WTC11 (cell line): ENCODE measurements around the gene BTBD8. TPM values are rescaled to one million over a fixed set of nuclear protein-coding genes. Genes with fewer than 3 reads are reported as not detected.

Experiments used
- ATAC-seq: fragments of 200-7000 bp; cut with Tn5 transposase; 2 replicates; pipeline ENCODE4 v1.10.0; 2021; ENCODE audit warnings: mild to moderate bottlenecking, moderate library complexity
- CTCF ChIA-PET: fragments of 300-600 bp; sonication (Branson Sonifier 250); formaldehyde crosslinking; loops from one replicate; lab custom pipeline; 2021; ENCODE audit warnings: antibody characterized with exemption; lab: Charles Lee
- POLR2A ChIA-PET: fragments of 350-600 bp; sonication (Branson Sonifier 250); formaldehyde crosslinking; loops from one replicate; lab custom pipeline; 2021; ENCODE audit warnings: antibody characterized with exemption; lab: Charles Lee
- DNase-seq: peaks from one replicate; pipeline ENCODE4 v3.0.0; 2021; ENCODE audit warnings: low spot score
- H3K27ac Mint-ChIP-seq: 2 replicates; pipeline ENCODE4 v1.8.0; 2021; ENCODE audit warnings: mixed read lengths
- H3K27me3 Mint-ChIP-seq: 2 replicates; pipeline ENCODE4 v1.8.0; 2021; ENCODE audit warnings: low read depth, mild to moderate bottlenecking, moderate library complexity, mixed read lengths
- H3K36me3 Mint-ChIP-seq: 2 replicates; pipeline ENCODE4 v1.8.0; 2021; ENCODE audit warnings: mixed read lengths
- H3K4me1 Mint-ChIP-seq: 2 replicates; pipeline ENCODE4 v1.8.0; 2022; ENCODE audit warnings: mixed read lengths
- H3K4me3 Mint-ChIP-seq: 2 replicates; pipeline ENCODE4 v1.8.0; 2021; ENCODE audit warnings: mild to moderate bottlenecking, moderate library complexity, mixed read lengths
- H3K9me3 Mint-ChIP-seq: 2 replicates; pipeline ENCODE4 v1.8.0; 2021; ENCODE audit warnings: mixed read lengths
- HMGA2 ChIP-seq: fragments of 250-450 bp; sonication (Bioruptor Pico); IDR thresholded peaks from 2 replicates; pipeline ENCODE4 v1.4.0; 2021; ENCODE audit warnings: mild to moderate bottlenecking, moderate library complexity
- IRF2 ChIP-seq: sonication (generic); formaldehyde crosslinking; IDR thresholded peaks from 2 replicates; pipeline ENCODE4 v1.8.0; 2022; ENCODE audit warnings: low read depth, missing genetic modification reagents, borderline replicate concordance
- JAZF1 ChIP-seq: fragments of 250-450 bp; sonication (Bioruptor Pico); IDR thresholded peaks from 2 replicates; pipeline ENCODE4 v1.9.0; 2021; ENCODE audit warnings: moderate library complexity, mild to moderate bottlenecking, inconsistent platforms
- NFATC4 ChIP-seq: fragments of 250-450 bp; sonication (Bioruptor Pico); IDR thresholded peaks from 2 replicates; pipeline ENCODE4 v1.9.0; 2021; ENCODE audit warnings: mild to moderate bottlenecking
- NR1H2 ChIP-seq: sonication (generic); formaldehyde crosslinking; IDR thresholded peaks from 2 replicates; pipeline ENCODE4 v1.9.0; 2021; ENCODE audit warnings: mild to moderate bottlenecking, moderate library complexity, missing genetic modification reagents
- NR3C1 ChIP-seq: sonication (generic); formaldehyde crosslinking; conservative IDR thresholded peaks from 2 replicates; pipeline ENCODE4 v1.8.1; 2023; ENCODE audit warnings: low read depth, mild to moderate bottlenecking, missing genetic modification reagents
- SMAD3 ChIP-seq: sonication (generic); formaldehyde crosslinking; IDR thresholded peaks from 2 replicates; pipeline ENCODE4 v1.8.0; 2022; ENCODE audit warnings: missing genetic modification reagents, mild to moderate bottlenecking, borderline replicate concordance
- SMAD4 ChIP-seq: sonication (generic); formaldehyde crosslinking; IDR thresholded peaks from 2 replicates; pipeline ENCODE4 v1.8.0; 2022; ENCODE audit warnings: mild to moderate bottlenecking, missing genetic modification reagents
- TEAD4 ChIP-seq: sonication (generic); formaldehyde crosslinking; IDR thresholded peaks from 2 replicates; pipeline ENCODE4 v1.8.0; 2022; ENCODE audit warnings: mild to moderate bottlenecking, missing genetic modification reagents
- TP53 ChIP-seq: sonication (generic); formaldehyde crosslinking; IDR thresholded peaks from 2 replicates; pipeline ENCODE4 v1.8.1; 2023; ENCODE audit warnings: mild to moderate bottlenecking, missing genetic modification reagents
- ZBTB21 ChIP-seq: sonication (generic); formaldehyde crosslinking; IDR thresholded peaks from 2 replicates; pipeline ENCODE4 v1.8.1; 2023; ENCODE audit warnings: mild to moderate bottlenecking, missing genetic modification reagents, borderline replicate concordance
- ZNF138 ChIP-seq: sonication (generic); formaldehyde crosslinking; conservative IDR thresholded peaks from 2 replicates; pipeline ENCODE4 v1.8.1; 2022; ENCODE audit warnings: mild to moderate bottlenecking, moderate library complexity, missing genetic modification reagents
- ZNF416 ChIP-seq: fragments of 250-450 bp; sonication (Bioruptor Pico); IDR thresholded peaks from 2 replicates; pipeline ENCODE4 v1.9.0; 2021; ENCODE audit warnings: mild to moderate bottlenecking, inconsistent platforms
- ZNF423 ChIP-seq: fragments of 250-450 bp; sonication (Bioruptor Pico); IDR thresholded peaks from 2 replicates; pipeline ENCODE4 v2.1.2; 2022; ENCODE audit warnings: mild to moderate bottlenecking, moderate library complexity
- ZNF671 ChIP-seq: fragments of 250-450 bp; sonication (Bioruptor Pico); IDR thresholded peaks from 2 replicates; pipeline ENCODE4 v1.8.0; 2021; ENCODE audit warnings: mild to moderate bottlenecking
- total RNA-seq: library from RNA; stranded (reverse); gene quantifications from 3 replicates; pipeline ENCODE4 v1.2.3, GENCODE V29; 2021
- TF ChIP-seq, protein P1 (sequence below): sonication (generic); formaldehyde crosslinking; IDR thresholded peaks from 2 replicates; pipeline ENCODE4 v1.8.0; 2022; ENCODE audit warnings: mild to moderate bottlenecking, missing genetic modification reagents
- TF ChIP-seq, protein P2 (sequence below): sonication (generic); formaldehyde crosslinking; conservative IDR thresholded peaks from 2 replicates; pipeline ENCODE4 v1.8.1; 2022; ENCODE audit warnings: mild to moderate bottlenecking, missing genetic modification reagents
- TF ChIP-seq, protein P3 (sequence below): sonication (generic); formaldehyde crosslinking; IDR thresholded peaks from 2 replicates; pipeline ENCODE4 v1.8.0; 2022; ENCODE audit warnings: missing genetic modification reagents
- TF ChIP-seq, protein P4 (sequence below): sonication (generic); formaldehyde crosslinking; IDR thresholded peaks from 2 replicates; pipeline ENCODE4 v1.8.1; 2023; ENCODE audit warnings: mild to moderate bottlenecking, missing genetic modification reagents, moderate library complexity
- TF ChIP-seq, protein P5 (sequence below): fragments of 200-600 bp; IDR thresholded peaks from 2 replicates; pipeline ENCODE4 v1.8.0; 2022; ENCODE audit warnings: antibody characterized with exemption
- TF ChIP-seq, protein P6 (sequence below): sonication (generic); formaldehyde crosslinking; IDR thresholded peaks from 2 replicates; pipeline ENCODE4 v1.8.1; 2023; ENCODE audit warnings: mild to moderate bottlenecking, moderate library complexity, missing genetic modification reagents
- TF ChIP-seq, protein P7 (sequence below): fragments of 250-450 bp; sonication (Bioruptor Pico); conservative IDR thresholded peaks from 2 replicates; pipeline ENCODE4 v1.9.0; 2021; ENCODE audit warnings: mild to moderate bottlenecking
- TF ChIP-seq, protein P8 (sequence below): fragments of 250-450 bp; sonication (Bioruptor Pico); IDR thresholded peaks from 2 replicates; pipeline ENCODE4 v1.8.0; 2021; ENCODE audit warnings: mild to moderate bottlenecking

The BTBD8 gene
- total RNA-seq, 1 experiment from 2014 or later = 3.7 TPM

DNA sequence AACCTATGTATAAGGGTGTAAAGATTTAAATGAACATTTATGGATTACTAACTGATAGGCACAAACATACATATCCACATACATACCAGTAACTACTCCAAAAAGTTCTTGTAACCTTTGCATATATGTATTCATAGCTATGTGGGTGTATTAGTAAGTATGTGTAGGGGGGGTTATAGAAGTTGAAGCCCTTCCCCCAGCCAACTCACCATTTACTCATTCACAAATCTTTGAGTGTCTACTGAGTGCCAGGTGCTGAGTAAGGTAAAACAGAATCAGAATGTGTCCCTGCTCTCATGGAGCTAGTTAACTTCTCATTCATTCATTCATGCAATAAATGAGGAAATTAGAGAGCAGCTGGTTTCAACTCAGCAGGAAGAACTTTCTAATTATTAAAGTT is 138.9 kb downstream of the BTBD8 start:
- CTCF ChIA-PET = no interaction called here

DNA sequence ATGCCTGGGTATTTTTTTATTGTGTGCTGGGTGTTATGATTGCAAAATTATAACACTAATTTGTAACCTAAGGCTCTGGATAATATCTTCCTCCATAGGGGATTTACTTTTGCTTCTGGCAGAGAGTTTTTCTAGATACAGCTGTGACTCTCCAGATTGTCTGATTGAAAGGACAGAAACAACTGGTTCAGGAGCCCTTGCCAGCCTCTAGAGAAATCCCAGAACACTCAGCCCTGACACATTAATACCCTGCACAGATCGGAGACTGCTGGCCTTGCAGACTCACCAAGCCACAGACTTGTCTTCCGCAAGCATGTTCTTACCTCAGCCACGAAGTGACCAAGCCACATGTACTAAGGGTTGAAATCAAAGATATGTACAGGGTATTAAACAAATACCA is 148.3 kb downstream of the BTBD8 start:
- no peak for ATAC-seq
- H3K27ac Mint-ChIP-seq = no peak overlapping the region
- CTCF ChIA-PET = no interaction called here
- H3K36me3 Mint-ChIP-seq = no peaks in the 10 kb centered on the region
- no peaks in the 10 kb centered on the region for H3K27me3 Mint-ChIP-seq
- peaks cover 9% of the 10 kb centered on the region for H3K4me1 Mint-ChIP-seq
- DNase-seq = no peak
- POLR2A ChIA-PET = no interaction called here
- H3K4me3 Mint-ChIP-seq = no peak overlapping the region
- H3K9me3 Mint-ChIP-seq = no peaks in the 10 kb centered on the region
- TF ChIP-seq HMGA2 (CRISPR knock-in tag) (no peak), NR3C1 (CRISPR knock-in tag) (no peak), IRF2 (CRISPR knock-in tag) (no peak), ZBTB21 (CRISPR knock-in tag) (no peak), JAZF1 (CRISPR knock-in tag) (no peak), NR1H2 (CRISPR knock-in tag) (no peak)
- TF ChIP-seq, protein P1, sequence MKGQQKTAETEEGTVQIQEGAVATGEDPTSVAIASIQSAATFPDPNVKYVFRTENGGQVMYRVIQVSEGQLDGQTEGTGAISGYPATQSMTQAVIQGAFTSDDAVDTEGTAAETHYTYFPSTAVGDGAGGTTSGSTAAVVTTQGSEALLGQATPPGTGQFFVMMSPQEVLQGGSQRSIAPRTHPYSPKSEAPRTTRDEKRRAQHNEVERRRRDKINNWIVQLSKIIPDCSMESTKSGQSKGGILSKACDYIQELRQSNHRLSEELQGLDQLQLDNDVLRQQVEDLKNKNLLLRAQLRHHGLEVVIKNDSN (CRISPR knock-in tag) = no peak
- TF ChIP-seq, protein P2, sequence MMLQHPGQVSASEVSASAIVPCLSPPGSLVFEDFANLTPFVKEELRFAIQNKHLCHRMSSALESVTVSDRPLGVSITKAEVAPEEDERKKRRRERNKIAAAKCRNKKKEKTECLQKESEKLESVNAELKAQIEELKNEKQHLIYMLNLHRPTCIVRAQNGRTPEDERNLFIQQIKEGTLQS (CRISPR knock-in tag) = no peak
- TF ChIP-seq, protein P3, sequence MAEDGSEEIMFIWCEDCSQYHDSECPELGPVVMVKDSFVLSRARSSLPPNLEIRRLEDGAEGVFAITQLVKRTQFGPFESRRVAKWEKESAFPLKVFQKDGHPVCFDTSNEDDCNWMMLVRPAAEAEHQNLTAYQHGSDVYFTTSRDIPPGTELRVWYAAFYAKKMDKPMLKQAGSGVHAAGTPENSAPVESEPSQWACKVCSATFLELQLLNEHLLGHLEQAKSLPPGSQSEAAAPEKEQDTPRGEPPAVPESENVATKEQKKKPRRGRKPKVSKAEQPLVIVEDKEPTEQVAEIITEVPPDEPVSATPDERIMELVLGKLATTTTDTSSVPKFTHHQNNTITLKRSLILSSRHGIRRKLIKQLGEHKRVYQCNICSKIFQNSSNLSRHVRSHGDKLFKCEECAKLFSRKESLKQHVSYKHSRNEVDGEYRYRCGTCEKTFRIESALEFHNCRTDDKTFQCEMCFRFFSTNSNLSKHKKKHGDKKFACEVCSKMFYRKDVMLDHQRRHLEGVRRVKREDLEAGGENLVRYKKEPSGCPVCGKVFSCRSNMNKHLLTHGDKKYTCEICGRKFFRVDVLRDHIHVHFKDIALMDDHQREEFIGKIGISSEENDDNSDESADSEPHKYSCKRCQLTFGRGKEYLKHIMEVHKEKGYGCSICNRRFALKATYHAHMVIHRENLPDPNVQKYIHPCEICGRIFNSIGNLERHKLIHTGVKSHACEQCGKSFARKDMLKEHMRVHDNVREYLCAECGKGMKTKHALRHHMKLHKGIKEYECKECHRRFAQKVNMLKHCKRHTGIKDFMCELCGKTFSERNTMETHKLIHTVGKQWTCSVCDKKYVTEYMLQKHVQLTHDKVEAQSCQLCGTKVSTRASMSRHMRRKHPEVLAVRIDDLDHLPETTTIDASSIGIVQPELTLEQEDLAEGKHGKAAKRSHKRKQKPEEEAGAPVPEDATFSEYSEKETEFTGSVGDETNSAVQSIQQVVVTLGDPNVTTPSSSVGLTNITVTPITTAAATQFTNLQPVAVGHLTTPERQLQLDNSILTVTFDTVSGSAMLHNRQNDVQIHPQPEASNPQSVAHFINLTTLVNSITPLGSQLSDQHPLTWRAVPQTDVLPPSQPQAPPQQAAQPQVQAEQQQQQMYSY = no peak
- TF ChIP-seq, protein P4, sequence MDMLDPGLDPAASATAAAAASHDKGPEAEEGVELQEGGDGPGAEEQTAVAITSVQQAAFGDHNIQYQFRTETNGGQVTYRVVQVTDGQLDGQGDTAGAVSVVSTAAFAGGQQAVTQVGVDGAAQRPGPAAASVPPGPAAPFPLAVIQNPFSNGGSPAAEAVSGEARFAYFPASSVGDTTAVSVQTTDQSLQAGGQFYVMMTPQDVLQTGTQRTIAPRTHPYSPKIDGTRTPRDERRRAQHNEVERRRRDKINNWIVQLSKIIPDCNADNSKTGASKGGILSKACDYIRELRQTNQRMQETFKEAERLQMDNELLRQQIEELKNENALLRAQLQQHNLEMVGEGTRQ = no peak

More for the DNA sequence above, 138.9 kb downstream of the BTBD8 start:
- DNase-seq (no peak), ATAC-seq (no peak)
- Mint-ChIP-seq H3K9me3 (peaks cover 6% of the 10 kb centered on the region), H3K27ac (no peak overlapping the region), H3K36me3 (no peaks in the 10 kb centered on the region), H3K4me1 (peaks cover 7% of the 10 kb centered on the region), H3K27me3 (no peaks in the 10 kb centered on the region), H3K4me3 (no peak overlapping the region)
- POLR2A ChIA-PET = interaction anchor here (0.6 kb wide), 1 partner anchor 76 kb away, joined by 6 read pairs; no protein-coding TSS in a partner anchor
- TF ChIP-seq ZNF138 (CRISPR knock-in tag) (no peak), ZNF423 (CRISPR knock-in tag) (no peak), TP53 (no peak), SMAD4 (CRISPR knock-in tag) (no peak), ZNF671 (CRISPR knock-in tag) (no peak), TEAD4 (CRISPR knock-in tag) (no peak), ZNF416 (no peak), NFATC4 (no peak), SMAD3 (CRISPR knock-in tag) (no peak)
- TF ChIP-seq, protein P5, sequence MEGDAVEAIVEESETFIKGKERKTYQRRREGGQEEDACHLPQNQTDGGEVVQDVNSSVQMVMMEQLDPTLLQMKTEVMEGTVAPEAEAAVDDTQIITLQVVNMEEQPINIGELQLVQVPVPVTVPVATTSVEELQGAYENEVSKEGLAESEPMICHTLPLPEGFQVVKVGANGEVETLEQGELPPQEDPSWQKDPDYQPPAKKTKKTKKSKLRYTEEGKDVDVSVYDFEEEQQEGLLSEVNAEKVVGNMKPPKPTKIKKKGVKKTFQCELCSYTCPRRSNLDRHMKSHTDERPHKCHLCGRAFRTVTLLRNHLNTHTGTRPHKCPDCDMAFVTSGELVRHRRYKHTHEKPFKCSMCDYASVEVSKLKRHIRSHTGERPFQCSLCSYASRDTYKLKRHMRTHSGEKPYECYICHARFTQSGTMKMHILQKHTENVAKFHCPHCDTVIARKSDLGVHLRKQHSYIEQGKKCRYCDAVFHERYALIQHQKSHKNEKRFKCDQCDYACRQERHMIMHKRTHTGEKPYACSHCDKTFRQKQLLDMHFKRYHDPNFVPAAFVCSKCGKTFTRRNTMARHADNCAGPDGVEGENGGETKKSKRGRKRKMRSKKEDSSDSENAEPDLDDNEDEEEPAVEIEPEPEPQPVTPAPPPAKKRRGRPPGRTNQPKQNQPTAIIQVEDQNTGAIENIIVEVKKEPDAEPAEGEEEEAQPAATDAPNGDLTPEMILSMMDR = no peak
- TF ChIP-seq, protein P6, sequence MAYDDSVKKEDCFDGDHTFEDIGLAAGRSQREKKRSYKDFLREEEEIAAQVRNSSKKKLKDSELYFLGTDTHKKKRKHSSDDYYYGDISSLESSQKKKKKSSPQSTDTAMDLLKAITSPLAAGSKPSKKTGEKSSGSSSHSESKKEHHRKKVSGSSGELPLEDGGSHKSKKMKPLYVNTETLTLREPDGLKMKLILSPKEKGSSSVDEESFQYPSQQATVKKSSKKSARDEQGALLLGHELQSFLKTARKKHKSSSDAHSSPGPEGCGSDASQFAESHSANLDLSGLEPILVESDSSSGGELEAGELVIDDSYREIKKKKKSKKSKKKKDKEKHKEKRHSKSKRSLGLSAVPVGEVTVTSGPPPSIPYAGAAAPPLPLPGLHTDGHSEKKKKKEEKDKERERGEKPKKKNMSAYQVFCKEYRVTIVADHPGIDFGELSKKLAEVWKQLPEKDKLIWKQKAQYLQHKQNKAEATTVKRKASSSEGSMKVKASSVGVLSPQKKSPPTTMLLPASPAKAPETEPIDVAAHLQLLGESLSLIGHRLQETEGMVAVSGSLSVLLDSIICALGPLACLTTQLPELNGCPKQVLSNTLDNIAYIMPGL (CRISPR knock-in tag) = no peak
- TF ChIP-seq, protein P7, sequence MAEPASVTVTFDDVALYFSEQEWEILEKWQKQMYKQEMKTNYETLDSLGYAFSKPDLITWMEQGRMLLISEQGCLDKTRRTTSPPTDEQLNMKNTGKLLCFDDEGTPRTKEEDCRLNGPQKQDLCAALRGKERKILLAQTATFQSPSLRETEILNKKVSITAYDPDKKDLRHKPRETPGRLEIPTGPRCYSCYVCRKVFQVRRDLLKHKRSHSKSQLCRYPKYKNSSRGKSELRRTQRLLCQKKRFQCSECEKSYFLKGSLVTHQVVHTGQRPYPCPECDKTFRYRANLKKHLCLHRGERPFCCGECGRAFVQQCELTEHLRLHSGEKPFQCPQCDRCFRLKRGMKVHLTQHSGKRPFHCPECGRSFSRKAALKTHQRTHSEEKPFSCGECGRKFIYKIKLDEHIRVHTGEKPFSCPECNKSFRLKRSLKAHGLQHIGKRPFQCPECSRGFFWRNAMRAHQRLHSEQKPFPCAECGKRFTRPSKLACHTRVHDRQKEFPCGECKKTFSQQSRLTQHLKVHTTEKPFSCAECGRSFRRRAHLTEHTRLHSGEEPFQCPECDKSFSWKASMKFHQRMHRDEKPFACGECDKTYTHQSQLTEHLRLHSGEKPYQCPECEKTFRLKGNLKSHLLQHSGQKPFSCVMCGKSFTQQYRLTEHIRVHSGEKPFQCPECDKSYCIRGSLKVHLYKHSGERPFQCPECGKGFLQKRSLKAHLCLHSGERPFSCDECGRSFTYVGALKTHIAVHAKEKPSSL (CRISPR knock-in tag) = no peak
- TF ChIP-seq, protein P8, sequence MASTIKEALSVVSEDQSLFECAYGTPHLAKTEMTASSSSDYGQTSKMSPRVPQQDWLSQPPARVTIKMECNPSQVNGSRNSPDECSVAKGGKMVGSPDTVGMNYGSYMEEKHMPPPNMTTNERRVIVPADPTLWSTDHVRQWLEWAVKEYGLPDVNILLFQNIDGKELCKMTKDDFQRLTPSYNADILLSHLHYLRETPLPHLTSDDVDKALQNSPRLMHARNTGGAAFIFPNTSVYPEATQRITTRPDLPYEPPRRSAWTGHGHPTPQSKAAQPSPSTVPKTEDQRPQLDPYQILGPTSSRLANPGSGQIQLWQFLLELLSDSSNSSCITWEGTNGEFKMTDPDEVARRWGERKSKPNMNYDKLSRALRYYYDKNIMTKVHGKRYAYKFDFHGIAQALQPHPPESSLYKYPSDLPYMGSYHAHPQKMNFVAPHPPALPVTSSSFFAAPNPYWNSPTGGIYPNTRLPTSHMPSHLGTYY (CRISPR knock-in tag) = no peak
